Type B pancreatic cell (in vitro differentiated cells): ENCODE data around the gene TREX2. TPM values are rescaled to one million over a fixed set of nuclear protein-coding genes. Genes with fewer than 3 reads are reported as not detected.

Experiments
- DNase-seq: peaks from one replicate; pipeline ENCODE4 v3.0.0; 2021; ENCODE audit warnings: mixed read lengths; ENCODE audit not compliant: unreplicated experiment; ENCODE audit errors: extremely low spot score
- H3K27ac Mint-ChIP-seq: 2 replicates; pipeline ENCODE4 v1.8.0; 2021; ENCODE audit warnings: mild to moderate bottlenecking, mixed read lengths
- H3K27me3 Mint-ChIP-seq: 2 replicates; pipeline ENCODE4 v1.8.0; 2021; ENCODE audit warnings: mixed read lengths
- H3K36me3 Mint-ChIP-seq: 2 replicates; pipeline ENCODE4 v1.8.0; 2021; ENCODE audit warnings: mixed read lengths
- H3K4me1 Mint-ChIP-seq: one replicate; pipeline ENCODE4 v1.8.0; 2021; ENCODE audit warnings: mixed read lengths; ENCODE audit not compliant: unreplicated experiment
- H3K4me3 Mint-ChIP-seq: 2 replicates; pipeline ENCODE4 v1.8.0; 2021; ENCODE audit warnings: mild to moderate bottlenecking, mixed read lengths
- H3K9me3 Mint-ChIP-seq: 2 replicates; pipeline ENCODE4 v1.8.0; 2021; ENCODE audit warnings: mixed read lengths
- total RNA-seq: library from RNA; stranded (reverse); gene quantifications from 2 replicates; pipeline ENCODE4 v1.2.1, GENCODE V29; 2021; ENCODE audit warnings: low replicate concordance
- TF ChIP-seq, protein P1 (sequence below): fragments of 200-600 bp; sonication (generic); conservative IDR thresholded peaks from 2 replicates; pipeline ENCODE4 v1.5.0; 2021; ENCODE audit warnings: antibody characterized with exemption, mild to moderate bottlenecking

TREX2 gene
- total RNA-seq, 1 donor from 2014 or later = 0.72 TPM

DNA sequence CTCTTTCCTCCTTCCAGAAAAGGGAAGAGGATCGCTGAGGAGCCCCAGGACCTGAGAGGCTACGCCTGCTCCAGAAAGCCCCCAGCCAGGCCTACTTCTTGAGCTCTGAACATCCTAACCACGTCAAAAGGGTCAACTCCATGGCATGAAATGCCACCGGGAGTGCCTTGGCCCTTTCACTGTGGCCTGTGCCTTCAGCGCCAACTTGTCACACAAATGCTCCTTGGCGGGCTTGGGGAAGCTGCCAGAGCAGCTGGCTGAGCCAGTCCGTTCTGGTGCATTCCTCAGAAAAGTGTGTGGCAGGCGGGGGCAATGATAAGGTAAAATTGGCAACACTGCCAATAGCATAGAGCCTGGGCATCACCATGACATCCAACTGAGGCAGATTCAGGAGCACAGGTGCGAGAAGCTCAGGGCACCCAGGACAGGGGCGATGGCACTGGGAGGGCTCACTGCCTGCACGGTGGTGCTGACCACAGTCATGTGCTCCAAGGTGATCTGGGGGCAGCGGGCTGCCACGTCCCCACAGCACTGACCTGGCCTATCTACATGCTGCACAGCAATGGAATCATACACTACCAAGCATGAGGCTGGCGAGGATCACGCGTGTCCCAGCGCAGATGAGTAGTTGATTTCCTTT lies 12.1 kb upstream of the TREX2 start:
- DNase-seq = no peak
- Mint-ChIP-seq H3K4me3 (no peak overlapping the region), H3K36me3 (no peaks in the 10 kb centered on the region), H3K4me1 (no peaks in the 10 kb centered on the region), H3K27ac (no peak overlapping the region), H3K27me3 (no peaks in the 10 kb centered on the region), H3K9me3 (no peaks in the 10 kb centered on the region)
- TF ChIP-seq, protein P1, sequence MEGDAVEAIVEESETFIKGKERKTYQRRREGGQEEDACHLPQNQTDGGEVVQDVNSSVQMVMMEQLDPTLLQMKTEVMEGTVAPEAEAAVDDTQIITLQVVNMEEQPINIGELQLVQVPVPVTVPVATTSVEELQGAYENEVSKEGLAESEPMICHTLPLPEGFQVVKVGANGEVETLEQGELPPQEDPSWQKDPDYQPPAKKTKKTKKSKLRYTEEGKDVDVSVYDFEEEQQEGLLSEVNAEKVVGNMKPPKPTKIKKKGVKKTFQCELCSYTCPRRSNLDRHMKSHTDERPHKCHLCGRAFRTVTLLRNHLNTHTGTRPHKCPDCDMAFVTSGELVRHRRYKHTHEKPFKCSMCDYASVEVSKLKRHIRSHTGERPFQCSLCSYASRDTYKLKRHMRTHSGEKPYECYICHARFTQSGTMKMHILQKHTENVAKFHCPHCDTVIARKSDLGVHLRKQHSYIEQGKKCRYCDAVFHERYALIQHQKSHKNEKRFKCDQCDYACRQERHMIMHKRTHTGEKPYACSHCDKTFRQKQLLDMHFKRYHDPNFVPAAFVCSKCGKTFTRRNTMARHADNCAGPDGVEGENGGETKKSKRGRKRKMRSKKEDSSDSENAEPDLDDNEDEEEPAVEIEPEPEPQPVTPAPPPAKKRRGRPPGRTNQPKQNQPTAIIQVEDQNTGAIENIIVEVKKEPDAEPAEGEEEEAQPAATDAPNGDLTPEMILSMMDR = no peak

GRCh38 chrX:153457136-153457825 lies 11.4 kb upstream of the TREX2 start:
- DNase-seq = no peak
- Mint-ChIP-seq H3K36me3 (no peaks in the 10 kb centered on the region), H3K27me3 (no peaks in the 10 kb centered on the region), H3K4me3 (no peak overlapping the region), H3K4me1 (no peaks in the 10 kb centered on the region), H3K27ac (no peak overlapping the region), H3K9me3 (no peaks in the 10 kb centered on the region)
- TF ChIP-seq, protein P1 = no peak

GRCh38 chrX:153456704-153457103 lies 10.8 kb upstream of the TREX2 start:
- H3K27me3 Mint-ChIP-seq = no peaks in the 10 kb centered on the region
- H3K27ac Mint-ChIP-seq = no peak overlapping the region
- no peaks in the 10 kb centered on the region for H3K9me3 Mint-ChIP-seq
- H3K4me1 Mint-ChIP-seq = no peaks in the 10 kb centered on the region
- no peak overlapping the region for H3K4me3 Mint-ChIP-seq
- TF ChIP-seq, protein P1 = no peak
- H3K36me3 Mint-ChIP-seq = no peaks in the 10 kb centered on the region
- DNase-seq = no peak

DNA sequence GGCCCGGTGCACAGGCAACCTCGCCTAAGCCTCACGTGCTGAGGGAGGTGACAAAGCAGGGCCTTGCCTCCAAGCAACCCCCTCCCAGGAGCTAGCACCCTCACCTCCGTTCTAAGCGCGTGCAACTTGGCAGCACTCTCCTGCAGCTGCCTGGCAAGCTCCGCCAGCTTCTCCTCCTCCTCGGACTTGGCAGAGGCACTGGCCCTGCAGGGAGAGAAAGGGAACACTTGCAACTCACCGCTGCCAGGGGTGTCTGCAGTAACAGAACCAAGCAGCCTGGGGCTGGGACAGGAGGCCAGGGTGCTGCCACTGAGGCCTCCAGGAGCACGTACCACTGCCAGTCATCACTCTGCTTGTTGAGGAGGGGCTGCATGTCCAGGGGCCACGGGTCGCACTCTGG lies 10.3 kb upstream of the TREX2 start:
- H3K27ac Mint-ChIP-seq = no peak overlapping the region
- no peaks in the 10 kb centered on the region for H3K4me1 Mint-ChIP-seq
- H3K4me3 Mint-ChIP-seq = no peak overlapping the region
- DNase-seq = no peak
- TF ChIP-seq, protein P1 = no peak
- H3K36me3 Mint-ChIP-seq = peaks cover 2% of the 10 kb centered on the region
- H3K27me3 Mint-ChIP-seq = no peaks in the 10 kb centered on the region
- no peaks in the 10 kb centered on the region for H3K9me3 Mint-ChIP-seq

- H3K4me3 Mint-ChIP-seq = no peak overlapping the region
- no peak overlapping the region for H3K27ac Mint-ChIP-seq
- no peaks in the 10 kb centered on the region for H3K4me1 Mint-ChIP-seq
- TF ChIP-seq, protein P1 = no peak
- H3K27me3 Mint-ChIP-seq = no peaks in the 10 kb centered on the region
- DNase-seq = no peak
- H3K36me3 Mint-ChIP-seq = peaks cover 4% of the 10 kb centered on the region
- no peaks in the 10 kb centered on the region for H3K9me3 Mint-ChIP-seq
Observed at GRCh38 chrX:153455571-153455970, 9.7 kb upstream of the TREX2 start.
